ENCODE measurements around the gene KIF5C. TPM values are rescaled to one million over a fixed set of nuclear protein-coding genes. Genes with fewer than 3 reads are reported as not detected.

Gene KIF5C
- total RNA-seq, 4 donors from 2014 or later, result 0.77 to 11.0 (median 1.9) TPM

- DNase-seq, result no peak
- H3K9me3 ChIP-seq, result no peaks in the 10 kb centered on the region
- H3K4me1 ChIP-seq, result no peaks in the 10 kb centered on the region
- H3K4me3 ChIP-seq, result no peak overlapping the region
- intact Hi-C loops (cut with DNase I; ENCODE audit: low total_unique reads), result no loop called here
- no peaks in the 10 kb centered on the region for H3K36me3 ChIP-seq
- TF ChIP-seq CTCF (IDR thresholded peaks at IDR 0.05) (no peak), POLR2A (IDR thresholded peaks at IDR 0.05) (no peak)
- H3K27ac ChIP-seq, result no peak overlapping the region
- H3K27me3 ChIP-seq, result no peaks in the 10 kb centered on the region
Observed at GRCh38 chr2:148903294-148903693, 28.3 kb downstream of the KIF5C start.

GRCh38 chr2:148903979-148904378 lies 29.0 kb downstream of the KIF5C start:
- Histone ChIP-seq H3K27me3 (no peaks in the 10 kb centered on the region), H3K27ac (no peak overlapping the region), H3K4me3 (no peak overlapping the region), H3K9me3 (no peaks in the 10 kb centered on the region), H3K4me1 (no peaks in the 10 kb centered on the region), H3K36me3 (no peaks in the 10 kb centered on the region)
- TF ChIP-seq CTCF (IDR thresholded peaks at IDR 0.05) (no peak), POLR2A (IDR thresholded peaks at IDR 0.05) (no peak)
- intact Hi-C loops (cut with DNase I; ENCODE audit: low total_unique reads), result no loop called here
- no peak for DNase-seq

GRCh38 chr2:148906124-148906523 lies 31.1 kb downstream of the KIF5C start:
- Histone ChIP-seq H3K27ac (no peak overlapping the region), H3K36me3 (no peaks in the 10 kb centered on the region), H3K4me1 (no peaks in the 10 kb centered on the region), H3K4me3 (no peak overlapping the region), H3K9me3 (no peaks in the 10 kb centered on the region), H3K27me3 (no peaks in the 10 kb centered on the region)
- no peak for TF ChIP-seq POLR2A (IDR thresholded peaks at IDR 0.05)
- no peak for TF ChIP-seq CTCF (IDR thresholded peaks at IDR 0.05)
- intact Hi-C loops (cut with DNase I; ENCODE audit: low total_unique reads), result no loop called here
- no peak for DNase-seq

GRCh38 chr2:148907085-148907785 lies 32.2 kb downstream of the KIF5C start:
- H3K9me3 ChIP-seq, result no peaks in the 10 kb centered on the region
- no peak overlapping the region for H3K27ac ChIP-seq
- H3K27me3 ChIP-seq, result no peaks in the 10 kb centered on the region
- no peak for DNase-seq
- TF ChIP-seq CTCF (IDR thresholded peaks at IDR 0.05), result no peak
- no peak for TF ChIP-seq POLR2A (IDR thresholded peaks at IDR 0.05)
- intact Hi-C loops (cut with DNase I; ENCODE audit: low total_unique reads), result no loop called here
- no peaks in the 10 kb centered on the region for H3K36me3 ChIP-seq
- H3K4me1 ChIP-seq, result no peaks in the 10 kb centered on the region
- H3K4me3 ChIP-seq, result no peak overlapping the region

GRCh38 chr2:148909114-148909513 lies 34.1 kb downstream of the KIF5C start:
- DNase-seq, result no peak
- no peak overlapping the region for H3K27ac ChIP-seq
- H3K27me3 ChIP-seq, result no peaks in the 10 kb centered on the region
- intact Hi-C loops (cut with DNase I; ENCODE audit: low total_unique reads), result no loop called here
- no peaks in the 10 kb centered on the region for H3K36me3 ChIP-seq
- TF ChIP-seq CTCF (IDR thresholded peaks at IDR 0.05) (no peak), POLR2A (IDR thresholded peaks at IDR 0.05) (no peak)
- H3K9me3 ChIP-seq, result no peaks in the 10 kb centered on the region
- no peaks in the 10 kb centered on the region for H3K4me1 ChIP-seq
- no peak overlapping the region for H3K4me3 ChIP-seq
